ENCODE data around the gene KCNS3.
"Not testable (repeated sequence)": the region's sequence is repeated elsewhere in the genome, so short reads cannot be mapped to it uniquely, and the experiment has no call there.

KCNS3 gene

GRCh38 chr2:17960925-17961324 is 82.5 kb downstream of the KCNS3 start:
- TF ChIP-seq OSR1 (CRISPR knock-in tag; IDR thresholded peaks at IDR 0.05): no peak
- no peak for TF ChIP-seq RARB (CRISPR knock-in tag; IDR thresholded peaks at IDR 0.05)
- no peak for TF ChIP-seq POU6F1 (CRISPR knock-in tag; IDR thresholded peaks at IDR 0.05; ENCODE audit: borderline replicate concordance, low read depth)
- no peak for TF ChIP-seq ZNF565 (CRISPR knock-in tag; conservative IDR thresholded peaks at IDR 0.05; ENCODE audit: low read depth)
- TF ChIP-seq CSRNP3 (CRISPR knock-in tag; IDR thresholded peaks at IDR 0.05): no peak

GRCh38 chr2:17961789-17962188 is 83.3 kb downstream of the KCNS3 start:
- TF ChIP-seq TSHZ2 (CRISPR knock-in tag; IDR thresholded peaks at IDR 0.05) (no peak), ARNTL (CRISPR knock-in tag; IDR thresholded peaks at IDR 0.05; ENCODE audit: borderline replicate concordance, low read depth) (no peak), ZC3H10 (CRISPR knock-in tag; IDR thresholded peaks at IDR 0.05) (no peak), ESRRG (CRISPR knock-in tag; IDR thresholded peaks at IDR 0.05) (no peak), CSRNP3 (CRISPR knock-in tag; IDR thresholded peaks at IDR 0.05) (no peak), GLIS3 (CRISPR knock-in tag; IDR thresholded peaks at IDR 0.05) (no peak), BACH2 (CRISPR knock-in tag; IDR thresholded peaks at IDR 0.05; ENCODE audit: borderline replicate concordance) (no peak), TCF4 (CRISPR knock-in tag; IDR thresholded peaks at IDR 0.05; ENCODE audit: borderline replicate concordance) (no peak), OSR1 (CRISPR knock-in tag; IDR thresholded peaks at IDR 0.05) (no peak), RARB (CRISPR knock-in tag; IDR thresholded peaks at IDR 0.05) (no peak), ZFP3 (CRISPR knock-in tag; IDR thresholded peaks at IDR 0.05) (no peak), CSDC2 (CRISPR knock-in tag; IDR thresholded peaks at IDR 0.05) (no peak), ZFP30 (CRISPR knock-in tag; IDR thresholded peaks at IDR 0.05) (no peak), ISL1 (CRISPR knock-in tag; IDR thresholded peaks at IDR 0.05) (no peak), TOX (CRISPR knock-in tag; IDR thresholded peaks at IDR 0.05; ENCODE audit: borderline replicate concordance) (no peak), PPARA (CRISPR knock-in tag; IDR thresholded peaks at IDR 0.05; ENCODE audit: borderline replicate concordance) (no peak)
- no peak for ATAC-seq

More at GRCh38 chr2:17960925-17961324, 82.5 kb downstream of the KCNS3 start:
- ATAC-seq: no peak

DNA sequence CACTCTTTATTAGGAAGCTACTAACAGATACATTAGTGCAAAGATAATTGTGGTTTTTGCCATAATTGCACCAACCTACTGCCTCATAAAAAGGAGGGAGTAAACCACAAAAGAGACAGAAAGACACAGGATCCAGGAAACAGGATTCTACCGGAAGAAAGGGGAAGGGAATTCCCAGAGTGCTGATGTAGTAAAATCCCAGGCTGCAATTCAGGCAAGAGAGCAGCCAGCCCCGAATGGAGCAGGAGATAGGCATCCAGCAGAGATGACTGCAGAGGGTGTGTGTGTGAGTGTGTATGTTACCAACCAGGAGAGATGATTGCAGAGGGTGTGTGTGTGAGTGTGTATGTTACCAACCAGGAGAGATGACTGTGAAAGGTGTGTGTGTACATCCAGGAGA is 84.4 kb downstream of the KCNS3 start:
- ATAC-seq: no peak
- TF ChIP-seq TCF4 (CRISPR knock-in tag; IDR thresholded peaks at IDR 0.05; ENCODE audit: borderline replicate concordance) (no peak), ZNF70 (CRISPR knock-in tag; IDR thresholded peaks at IDR 0.05) (no peak), TSHZ2 (CRISPR knock-in tag; IDR thresholded peaks at IDR 0.05) (no peak), PPARA (CRISPR knock-in tag; IDR thresholded peaks at IDR 0.05; ENCODE audit: borderline replicate concordance) (no peak), ESRRG (CRISPR knock-in tag; IDR thresholded peaks at IDR 0.05) (no peak), CSDC2 (CRISPR knock-in tag; IDR thresholded peaks at IDR 0.05) (no peak)
- TF ChIP-seq, protein P1, sequence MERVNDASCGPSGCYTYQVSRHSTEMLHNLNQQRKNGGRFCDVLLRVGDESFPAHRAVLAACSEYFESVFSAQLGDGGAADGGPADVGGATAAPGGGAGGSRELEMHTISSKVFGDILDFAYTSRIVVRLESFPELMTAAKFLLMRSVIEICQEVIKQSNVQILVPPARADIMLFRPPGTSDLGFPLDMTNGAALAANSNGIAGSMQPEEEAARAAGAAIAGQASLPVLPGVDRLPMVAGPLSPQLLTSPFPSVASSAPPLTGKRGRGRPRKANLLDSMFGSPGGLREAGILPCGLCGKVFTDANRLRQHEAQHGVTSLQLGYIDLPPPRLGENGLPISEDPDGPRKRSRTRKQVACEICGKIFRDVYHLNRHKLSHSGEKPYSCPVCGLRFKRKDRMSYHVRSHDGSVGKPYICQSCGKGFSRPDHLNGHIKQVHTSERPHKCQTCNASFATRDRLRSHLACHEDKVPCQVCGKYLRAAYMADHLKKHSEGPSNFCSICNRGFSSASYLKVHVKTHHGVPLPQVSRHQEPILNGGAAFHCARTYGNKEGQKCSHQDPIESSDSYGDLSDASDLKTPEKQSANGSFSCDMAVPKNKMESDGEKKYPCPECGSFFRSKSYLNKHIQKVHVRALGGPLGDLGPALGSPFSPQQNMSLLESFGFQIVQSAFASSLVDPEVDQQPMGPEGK (CRISPR knock-in tag; IDR thresholded peaks at IDR 0.05; ENCODE audit: borderline replicate concordance): no peak

DNA sequence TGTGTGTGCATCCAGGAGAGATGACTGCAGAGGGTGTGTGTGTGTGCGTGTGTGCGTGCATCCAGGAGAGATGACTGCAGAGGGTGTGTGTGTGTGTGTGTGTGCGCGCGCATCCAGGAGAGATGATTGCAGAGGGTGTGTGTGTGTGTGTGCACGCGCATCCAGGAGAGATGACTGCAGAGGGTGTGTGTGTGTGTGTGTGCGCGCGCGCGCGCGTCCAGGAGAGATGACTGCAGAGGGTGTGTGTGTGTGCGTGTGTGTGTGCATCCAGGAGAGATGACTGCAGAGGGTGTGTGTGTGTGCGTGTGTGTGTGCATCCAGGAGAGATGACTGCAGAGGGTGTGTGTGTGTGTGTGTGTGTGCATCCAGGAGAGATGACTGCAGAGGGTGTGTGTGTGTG is 85.1 kb downstream of the KCNS3 start:
- ATAC-seq: not testable (repeated sequence)

All from SK-N-SH treated with all-trans-retinoic acid at 6 μM for 48 hours (cell line).